NCI-H2029 treated with DMSO at 0.1 percent for 48 hours (cell line): ENCODE data around the gene SOCS6.
"Not testable (repeated sequence)": the region's sequence is repeated elsewhere in the genome, so short reads cannot be mapped to it uniquely, and the experiment has no call there.

Experiments
- DNase-seq: peaks from one replicate; lab custom pipeline; 2025; lab: John Stamatoyannopoulos, UW

Gene SOCS6

GRCh38 chr18:70288851-70289328, at the start of gene SOCS6:
TSS of gene SOCS6 (plus strand) at chr18:70289045. CDS start at chr18:70324669, 35,624 bp downstream.
- no peak for DNase-seq

GRCh38 chr18:70243131-70243929, 45.5 kb upstream of the SOCS6 start:
- no peak for DNase-seq

GRCh38 chr18:70246061-70246466, 42.8 kb upstream of the SOCS6 start:
- no peak for DNase-seq

- no peak for DNase-seq
Observed at GRCh38 chr18:70249118-70249517, 39.7 kb upstream of the SOCS6 start.

- DNase-seq, result not testable (repeated sequence)
Observed at GRCh38 chr18:70249861-70250260, 39.0 kb upstream of the SOCS6 start.

- DNase-seq, result no peak
Observed at GRCh38 chr18:70250781-70251180, 38.1 kb upstream of the SOCS6 start.

GRCh38 chr18:70256184-70256583, 32.7 kb upstream of the SOCS6 start:
- no peak for DNase-seq

- no peak for DNase-seq
Observed at GRCh38 chr18:70256994-70257393, 31.9 kb upstream of the SOCS6 start.

GRCh38 chr18:70258243-70258642, 30.6 kb upstream of the SOCS6 start:
- DNase-seq, result no peak

GRCh38 chr18:70260683-70261082, 28.2 kb upstream of the SOCS6 start:
- DNase-seq, result no peak

GRCh38 chr18:70261141-70261788, 27.6 kb upstream of the SOCS6 start:
- DNase-seq, result no peak

- no peak for DNase-seq
Observed at GRCh38 chr18:70263336-70263735, 25.5 kb upstream of the SOCS6 start.

- no peak for DNase-seq
Observed at GRCh38 chr18:70271742-70272141, 17.1 kb upstream of the SOCS6 start.

GRCh38 chr18:70273021-70273420, 15.8 kb upstream of the SOCS6 start:
- DNase-seq, result no peak

- no peak for DNase-seq
Observed at GRCh38 chr18:70276416-70277191, 12.2 kb upstream of the SOCS6 start.

GRCh38 chr18:70279470-70279869, 9.4 kb upstream of the SOCS6 start:
- no peak for DNase-seq

GRCh38 chr18:70280007-70280925, 8.6 kb upstream of the SOCS6 start:
- DNase-seq, result no peak

- DNase-seq, result no peak
Observed at GRCh38 chr18:70284976-70285620, 3.7 kb upstream of the SOCS6 start.

- no peak for DNase-seq
Observed at GRCh38 chr18:70287731-70288130, 1.1 kb upstream of the SOCS6 start.

- DNase-seq, result no peak
Observed at GRCh38 chr18:70288171-70288850, 534 bp upstream of the SOCS6 start.
